Measurements from ENCODE around the gene TTC31.

The TTC31 gene

DNA sequence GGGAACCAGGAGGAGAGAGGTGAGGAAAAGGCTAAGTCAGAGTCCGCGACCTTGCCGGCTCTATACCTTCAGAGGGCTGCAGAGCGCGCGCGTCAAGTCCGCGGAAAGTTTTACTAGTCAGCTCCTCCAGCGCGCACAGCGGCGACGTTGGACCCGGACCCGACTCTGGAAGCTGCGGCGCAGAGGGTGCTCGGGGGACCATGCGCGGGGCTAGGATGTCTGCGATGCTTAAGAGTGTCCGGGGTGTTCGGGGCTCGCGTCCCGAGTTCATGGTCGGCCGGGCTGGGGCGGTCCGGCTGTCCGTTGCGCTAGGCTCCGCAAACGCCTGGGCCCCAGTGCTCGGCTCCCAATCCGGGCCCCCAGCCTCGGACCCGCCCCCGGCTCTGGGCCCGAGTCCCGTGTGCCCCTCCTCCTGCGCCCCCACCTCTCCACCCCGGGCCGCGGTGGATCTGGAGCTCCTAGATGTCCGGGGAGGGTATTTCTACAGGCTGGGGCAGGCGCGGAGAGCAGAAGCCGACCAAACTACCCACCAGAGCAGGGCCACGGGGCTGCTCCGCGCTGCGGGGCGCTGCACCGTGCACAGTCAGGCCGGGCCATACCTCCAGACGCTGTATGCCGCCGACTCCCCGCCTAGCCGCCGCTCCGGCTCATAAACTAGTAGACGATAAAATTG lies 16.5 kb downstream of the TTC31 start, which contains the start of gene LBX2:
TSS of gene LBX2 (minus strand) at position 337 of the 673 bp plus-strand sequence. CDS start at position 271, 66 bp downstream.
- Histone ChIP-seq H3K27me3 (replicated peaks; ENCODE audit: insufficient read depth, low read length) (peaks cover 25% of the 10 kb centered on the region), H3K27ac (ENCODE audit: low read length) (no peak within 1 kb of the TSS), H3K79me2 (ENCODE audit: low read length) (no peaks in the 10 kb centered on the region), H3K9ac (ENCODE audit: low read length) (no peak within 1 kb of the TSS), H3K4me2 (ENCODE audit: low read depth, low read length) (peak within 1 kb of the TSS; percentile 71), H3K36me3 (replicated peaks; ENCODE audit: insufficient read depth, low read length) (no peaks in the 10 kb centered on the region), H4K20me1 (ENCODE audit: insufficient read depth, low read length) (no peaks in the 10 kb centered on the region), H3K9me3 (replicated peaks; ENCODE audit: insufficient read depth, low read length) (no peaks in the 10 kb centered on the region), H3K4me3 (ENCODE audit: low read length) (peak within 1 kb of the TSS; percentile 49; the same call in 1 of the 2 replicates), H3K4me1 (ENCODE audit: low read length) (peaks cover 6% of the 10 kb centered on the region; the same call in 1 of the 2 replicates), H3K9me2 (replicated peaks; ENCODE audit: insufficient read depth, low read length) (no peaks in the 10 kb centered on the region), H3F3A (ENCODE audit: insufficient read depth, low read length) (0 out of 2 replicates have a peak, but pooled peaks cover 6% of the 10 kb centered on the region), H2AFZ (ENCODE audit: low read length) (peak within 1 kb of the TSS; percentile 61)
- no peak for TF ChIP-seq EZH2 (optimal IDR thresholded peaks at IDR 0.05; ENCODE audit: low read depth, low read length)
- TF ChIP-seq EZH2phosphoT487 (IDR thresholded peaks at IDR 0.05; ENCODE audit: low read length): no peak
- TF ChIP-seq CTCF (IDR thresholded peaks at IDR 0.05; ENCODE audit: low read length): no peak
- DNase-seq: no peak

GRCh38 chr2:74499940-74500577 lies 17.2 kb downstream of the TTC31 start:
- Histone ChIP-seq H4K20me1 (ENCODE audit: insufficient read depth, low read length) (no peaks in the 10 kb centered on the region), H3K9ac (ENCODE audit: low read length) (no peak overlapping the region), H3K4me3 (ENCODE audit: low read length) (no peak overlapping the region), H3K36me3 (replicated peaks; ENCODE audit: insufficient read depth, low read length) (no peaks in the 10 kb centered on the region), H3K9me3 (replicated peaks; ENCODE audit: insufficient read depth, low read length) (no peaks in the 10 kb centered on the region), H3K4me1 (ENCODE audit: low read length) (peaks cover 6% of the 10 kb centered on the region; the same call in 1 of the 2 replicates), H3K4me2 (ENCODE audit: low read depth, low read length) (no peak overlapping the region), H3K27ac (ENCODE audit: low read length) (no peak overlapping the region), H3K79me2 (ENCODE audit: low read length) (no peaks in the 10 kb centered on the region), H2AFZ (ENCODE audit: low read length) (no peak overlapping the region), H3K27me3 (replicated peaks; ENCODE audit: insufficient read depth, low read length) (peaks cover 25% of the 10 kb centered on the region), H3F3A (ENCODE audit: insufficient read depth, low read length) (0 out of 2 replicates have a peak, but pooled peaks cover 13% of the 10 kb centered on the region), H3K9me2 (replicated peaks; ENCODE audit: insufficient read depth, low read length) (no peaks in the 10 kb centered on the region)
- no peak for DNase-seq
- TF ChIP-seq CTCF (IDR thresholded peaks at IDR 0.05; ENCODE audit: low read length) (no peak), EZH2 (optimal IDR thresholded peaks at IDR 0.05; ENCODE audit: low read depth, low read length) (no peak), EZH2phosphoT487 (IDR thresholded peaks at IDR 0.05; ENCODE audit: low read length) (no peak)

GRCh38 chr2:74500578-74500946 lies 17.7 kb downstream of the TTC31 start:
- no peak for DNase-seq

More at GRCh38 chr2:74500578-74500946, 17.7 kb downstream of the TTC31 start:
- Histone ChIP-seq H3K27ac (ENCODE audit: low read length) (no peak overlapping the region), H3K4me3 (ENCODE audit: low read length) (no peak overlapping the region), H3F3A (ENCODE audit: insufficient read depth, low read length) (0 out of 2 replicates have a peak, but pooled peaks cover 14% of the 10 kb centered on the region), H2AFZ (ENCODE audit: low read length) (no peak overlapping the region), H3K4me2 (ENCODE audit: low read depth, low read length) (no peak overlapping the region), H3K9ac (ENCODE audit: low read length) (no peak overlapping the region), H3K79me2 (ENCODE audit: low read length) (no peaks in the 10 kb centered on the region), H3K36me3 (replicated peaks; ENCODE audit: insufficient read depth, low read length) (no peaks in the 10 kb centered on the region), H4K20me1 (ENCODE audit: insufficient read depth, low read length) (no peaks in the 10 kb centered on the region), H3K9me3 (replicated peaks; ENCODE audit: insufficient read depth, low read length) (no peaks in the 10 kb centered on the region), H3K9me2 (replicated peaks; ENCODE audit: insufficient read depth, low read length) (no peaks in the 10 kb centered on the region), H3K4me1 (ENCODE audit: low read length) (peaks cover 6% of the 10 kb centered on the region; the same call in 1 of the 2 replicates), H3K27me3 (replicated peaks; ENCODE audit: insufficient read depth, low read length) (peaks cover 25% of the 10 kb centered on the region)
- no peak for TF ChIP-seq EZH2phosphoT487 (IDR thresholded peaks at IDR 0.05; ENCODE audit: low read length)
- TF ChIP-seq EZH2 (optimal IDR thresholded peaks at IDR 0.05; ENCODE audit: low read depth, low read length): no peak
- TF ChIP-seq CTCF (IDR thresholded peaks at IDR 0.05; ENCODE audit: low read length): no peak

All from MM.1S (cell line).